SU-DHL-6 (cell line): ENCODE measurements around the gene RPS6KA6.

Source experiments
- H2AFZ ChIP-seq: fragments of 200-600 bp; sonication (generic); 2 replicates; pipeline ENCODE4 v1.6.1; 2014; ENCODE audit warnings: low read depth, mild to moderate bottlenecking, moderate library complexity, mixed read lengths, antibody characterized with exemption, low read length; ENCODE audit not compliant: severe bottlenecking
- H3F3A ChIP-seq: fragments of 200-600 bp; shearing (Covaris generic); 2 replicates; pipeline ENCODE4 v1.6.0; 2016; ENCODE audit warnings: antibody characterized with exemption, mild to moderate bottlenecking; ENCODE audit not compliant: insufficient read depth
- H3K27ac ChIP-seq: fragments of 200-600 bp; sonication (generic); 2 replicates; pipeline ENCODE4 v1.5.1; 2016; ENCODE audit warnings: low read depth, mild to moderate bottlenecking, low read length, moderate library complexity, mixed read lengths
- H3K27me3 ChIP-seq: fragments of 200-600 bp; sonication (generic), shearing (Covaris generic); 2 replicates; pipeline ENCODE4 v1.6.0; 2014; ENCODE audit warnings: mild to moderate bottlenecking, low read length
- H3K36me3 ChIP-seq: fragments of 200-600 bp; sonication (generic); 2 replicates; pipeline ENCODE4 v1.6.1; 2014; ENCODE audit warnings: mild to moderate bottlenecking, low read length, mixed read lengths
- H3K4me2 ChIP-seq: fragments of 300-600, 200-600 bp; shearing (Covaris generic), sonication (generic); 2 replicates; pipeline ENCODE4 v1.6.0; 2014; ENCODE audit warnings: low read length, low read depth, mild to moderate bottlenecking; ENCODE audit not compliant: poor library complexity, severe bottlenecking
- H3K4me3 ChIP-seq: fragments of 200-600 bp; sonication (generic); 2 replicates; pipeline ENCODE4 v1.5.1; 2014; ENCODE audit warnings: antibody characterized with exemption, low read length, mild to moderate bottlenecking, mixed read lengths; ENCODE audit not compliant: insufficient read depth, poor library complexity, severe bottlenecking
- H3K79me2 ChIP-seq: fragments of 200-600 bp; sonication (generic); 2 replicates; pipeline ENCODE4 v1.6.1; 2014; ENCODE audit warnings: mild to moderate bottlenecking, low read length, moderate library complexity; ENCODE audit not compliant: insufficient read depth
- H3K9ac ChIP-seq: fragments of 200-600 bp; sonication (generic); 2 replicates; pipeline ENCODE4 v1.7.0; 2014; ENCODE audit warnings: mild to moderate bottlenecking, low read length
- H3K9me2 ChIP-seq: fragments of 200-600 bp; sonication (generic); replicated peaks from 2 replicates; pipeline ENCODE4 v1.6.1; 2014; ENCODE audit warnings: low read length; ENCODE audit not compliant: insufficient read depth
- H3K9me3 ChIP-seq: fragments of 200-600 bp; sonication (generic); 2 replicates; pipeline ENCODE4 v1.6.1; 2014; ENCODE audit warnings: low read length, mixed read lengths; ENCODE audit not compliant: insufficient read depth
- H4K20me1 ChIP-seq: fragments of 200-600 bp; sonication (generic); 2 replicates; pipeline ENCODE4 v1.6.1; 2014; ENCODE audit warnings: low read depth, mild to moderate bottlenecking, antibody characterized with exemption, low read length, moderate library complexity, mixed read lengths
- CTCF ChIP-seq: fragments of 200-600 bp; sonication (generic); IDR thresholded peaks from one replicate; pipeline ENCODE4 v1.5.1; 2017; ENCODE audit warnings: antibody characterized with exemption, mild to moderate bottlenecking, low read length, moderate library complexity; ENCODE audit not compliant: insufficient read depth, poor library complexity, severe bottlenecking
- EZH2phosphoT487 ChIP-seq: fragments of 200-600 bp; sonication (generic), shearing (Covaris generic); conservative IDR thresholded peaks from 2 replicates; pipeline ENCODE4 v1.6.1; 2018; ENCODE audit warnings: mild to moderate bottlenecking, antibody characterized with exemption, low read length, moderate library complexity, mixed read lengths

RPS6KA6 gene

GRCh38 chrX:84221181-84221580 lies 33.2 kb upstream of the RPS6KA6 start:
- no peaks in the 10 kb centered on the region for H3K9me2 ChIP-seq
- no peak overlapping the region for H3K9ac ChIP-seq
- H3K27ac ChIP-seq = no peak overlapping the region
- H4K20me1 ChIP-seq = no peaks in the 10 kb centered on the region
- no peak overlapping the region for H3K4me3 ChIP-seq
- H3K27me3 ChIP-seq = no peaks in the 10 kb centered on the region
- no peaks in the 10 kb centered on the region for H3K36me3 ChIP-seq
- H3K9me3 ChIP-seq = no peaks in the 10 kb centered on the region
- TF ChIP-seq EZH2phosphoT487 = no peak
- TF ChIP-seq CTCF = no peak
- H3K4me2 ChIP-seq = no peak overlapping the region
- no peak overlapping the region for H2AFZ ChIP-seq
- H3K79me2 ChIP-seq = no peaks in the 10 kb centered on the region
- H3F3A ChIP-seq = no peaks in the 10 kb centered on the region

GRCh38 chrX:84219551-84219950 lies 31.6 kb upstream of the RPS6KA6 start:
- Histone ChIP-seq H4K20me1 (no peaks in the 10 kb centered on the region), H3K36me3 (no peaks in the 10 kb centered on the region), H3K4me3 (no peak overlapping the region), H3K9me3 (no peaks in the 10 kb centered on the region), H3K9ac (no peak overlapping the region), H2AFZ (no peak overlapping the region), H3K79me2 (no peaks in the 10 kb centered on the region), H3K4me2 (no peak overlapping the region), H3K9me2 (no peaks in the 10 kb centered on the region), H3F3A (no peaks in the 10 kb centered on the region), H3K27ac (no peak overlapping the region), H3K27me3 (no peaks in the 10 kb centered on the region)
- TF ChIP-seq EZH2phosphoT487 (no peak), CTCF (no peak)

- H2AFZ ChIP-seq = no peak overlapping the region
- no peak overlapping the region for H3K4me3 ChIP-seq
- H3K36me3 ChIP-seq = no peaks in the 10 kb centered on the region
- no peaks in the 10 kb centered on the region for H3K9me2 ChIP-seq
- H3K4me2 ChIP-seq = no peak overlapping the region
- TF ChIP-seq CTCF (no peak), EZH2phosphoT487 (no peak)
- H4K20me1 ChIP-seq = no peaks in the 10 kb centered on the region
- H3K9ac ChIP-seq = no peak overlapping the region
- no peaks in the 10 kb centered on the region for H3F3A ChIP-seq
- H3K27me3 ChIP-seq = no peaks in the 10 kb centered on the region
- no peaks in the 10 kb centered on the region for H3K9me3 ChIP-seq
- no peaks in the 10 kb centered on the region for H3K79me2 ChIP-seq
- no peak overlapping the region for H3K27ac ChIP-seq
Observed at GRCh38 chrX:84218726-84219125, 30.7 kb upstream of the RPS6KA6 start.
